HG02798 (cell line): ENCODE results near the gene RHOU.
"Not testable (repeated sequence)": the region's sequence is repeated elsewhere in the genome, so short reads cannot be mapped to it uniquely, and the experiment has no call there.

Experiments used
- ATAC-seq: cut with Tn5 transposase; IDR thresholded peaks from one replicate; pipeline ENCODE4 v1.9.1; 2021; ENCODE audit warnings: mild to moderate bottlenecking; ENCODE audit not compliant: unreplicated experiment, poor library complexity

Gene RHOU

DNA sequence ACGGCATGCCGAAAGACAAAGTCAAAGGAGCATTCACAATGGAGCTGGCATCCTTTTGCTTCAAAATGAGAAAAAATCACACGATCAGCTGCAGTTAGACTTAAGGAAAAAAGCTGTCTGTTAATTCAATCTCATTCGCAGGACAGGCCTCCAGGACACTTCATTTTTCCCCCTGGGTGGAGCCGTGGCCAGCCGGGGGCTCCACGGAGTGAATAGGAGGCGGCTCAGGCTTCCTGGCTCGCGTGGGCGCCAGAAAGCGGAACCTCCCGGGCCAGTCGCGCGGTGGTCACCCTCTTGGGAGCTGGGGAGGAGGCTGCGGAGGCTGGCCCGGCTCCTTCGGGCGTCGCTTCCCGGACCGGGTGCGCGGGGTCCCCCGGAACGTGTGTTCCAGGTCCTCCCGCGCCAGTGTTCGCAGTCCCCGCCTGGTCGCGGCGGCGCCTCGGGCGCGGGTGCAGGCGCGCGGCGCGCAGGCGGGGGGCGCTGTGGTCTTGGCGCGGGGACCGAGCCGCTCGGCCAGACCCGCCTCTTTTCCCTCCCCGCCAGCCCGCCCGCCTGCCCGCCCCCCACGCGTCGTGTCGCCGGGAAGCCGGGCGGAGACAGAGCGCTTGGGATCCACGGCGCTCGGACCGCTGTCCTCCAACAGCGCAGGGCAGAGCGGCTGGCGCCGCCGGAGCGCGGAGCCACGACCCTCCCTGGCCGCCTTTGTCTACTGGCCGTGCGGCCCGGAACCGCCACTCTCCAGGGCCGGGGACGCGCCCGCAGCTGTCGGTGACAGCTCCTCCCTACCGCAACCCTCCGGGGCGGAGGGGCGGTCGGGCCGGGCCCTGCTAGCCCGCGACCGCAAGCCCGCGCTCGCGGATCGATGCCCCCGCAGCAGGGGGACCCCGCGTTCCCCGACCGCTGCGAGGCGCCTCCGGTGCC is at the start of gene RHOU:
Gene RHOU (plus strand): TSS at position 599 of the 921 bp plus-strand sequence. CDS start 264 bp downstream, at position 863.
- peak; percentile 59 for ATAC-seq

DNA sequence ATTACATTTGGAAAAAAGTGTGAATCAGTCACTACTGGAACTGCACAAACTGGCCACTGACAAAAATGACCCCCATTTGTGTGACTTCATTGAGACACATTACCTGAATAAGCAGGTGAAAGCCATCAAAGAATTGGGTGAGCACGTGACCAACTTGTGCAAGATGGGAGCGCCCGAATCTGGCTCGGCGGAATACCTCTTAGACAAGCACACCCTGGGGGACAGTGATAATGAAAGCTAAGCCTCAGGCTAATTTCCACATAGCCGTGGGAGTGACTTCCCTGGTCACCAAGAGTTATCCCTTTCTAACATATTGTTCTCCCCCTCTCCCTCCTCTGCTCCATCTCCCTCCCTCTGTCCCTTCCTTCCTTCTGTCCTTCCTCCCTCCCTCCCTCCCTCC is 47.7 kb upstream of the RHOU start:
- no peak for ATAC-seq

DNA sequence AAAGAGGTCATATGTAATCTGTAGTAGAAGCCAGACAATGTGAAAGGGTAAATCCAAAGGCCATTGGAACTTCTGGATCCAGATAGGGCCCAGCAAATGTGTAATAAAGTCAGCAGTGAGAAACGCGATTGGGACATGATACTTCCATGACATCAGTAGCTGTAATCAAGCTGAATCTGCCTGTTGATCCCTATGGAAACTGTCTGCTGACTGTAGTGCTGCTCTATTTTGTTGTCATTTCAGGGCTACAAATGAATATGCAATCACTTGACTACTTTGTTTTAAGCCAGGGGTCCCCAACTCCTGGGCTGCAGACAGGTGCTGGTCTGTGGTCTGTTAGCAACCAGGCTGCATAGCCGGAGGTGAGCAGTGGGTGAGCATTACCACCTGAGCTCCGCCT is 46.0 kb upstream of the RHOU start:
- ATAC-seq, result no peak

DNA sequence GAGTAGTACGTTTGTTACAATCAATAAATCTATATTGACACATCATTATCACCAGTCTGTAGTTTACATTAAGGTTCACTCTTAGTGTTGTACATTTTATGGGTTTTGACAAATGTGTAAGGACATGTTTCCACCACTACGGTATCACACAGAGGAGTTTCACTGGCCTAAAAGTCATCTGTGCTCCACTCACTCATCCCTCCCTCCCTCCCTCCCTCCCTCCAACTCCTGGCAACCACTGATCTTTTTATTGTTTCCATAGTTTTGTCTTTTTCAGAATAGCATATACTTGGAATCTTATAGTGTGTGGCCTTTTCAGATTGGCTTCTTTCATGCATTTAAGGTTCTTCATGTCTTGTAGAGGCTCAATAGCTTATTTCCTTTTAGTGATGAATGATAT is 44.1 kb upstream of the RHOU start:
- no peak for ATAC-seq

DNA sequence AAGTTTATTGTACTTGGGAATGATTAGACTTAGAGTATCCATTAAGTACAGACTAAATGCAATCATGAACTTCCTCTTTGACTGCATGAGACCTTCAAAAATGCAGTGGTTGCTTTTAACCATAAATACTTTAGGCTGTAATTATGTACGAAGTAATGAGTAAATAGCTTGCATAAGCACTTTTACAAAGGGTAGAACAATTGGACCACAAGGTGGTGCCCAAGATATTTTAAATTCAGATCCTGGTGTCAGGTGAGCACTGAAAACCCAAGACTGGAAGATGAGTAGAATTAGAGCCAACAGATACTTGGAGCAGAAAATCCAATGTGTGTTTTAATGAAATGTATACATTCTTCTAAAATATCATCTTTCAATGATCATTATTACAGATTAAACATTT is 43.4 kb upstream of the RHOU start:
- ATAC-seq, result no peak

DNA sequence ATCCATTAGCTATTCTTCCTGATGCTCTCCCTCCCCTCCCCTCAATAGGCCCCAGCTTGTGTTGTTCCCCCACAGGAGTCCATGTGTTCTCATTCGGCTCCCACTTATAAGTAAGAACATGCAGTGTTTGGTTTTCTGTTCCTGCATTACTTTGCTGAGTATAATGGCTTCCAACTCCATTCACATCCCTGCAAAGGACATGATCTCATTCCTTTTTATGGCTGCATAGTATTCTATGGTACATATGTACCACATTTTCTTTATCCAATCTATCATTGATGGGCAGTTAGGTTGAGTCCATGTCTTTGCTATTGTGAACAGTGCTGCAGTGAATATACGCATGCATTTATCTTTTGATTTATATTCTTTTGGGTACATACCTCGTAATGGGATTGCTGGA is 40.8 kb upstream of the RHOU start:
- not testable (repeated sequence) for ATAC-seq

DNA sequence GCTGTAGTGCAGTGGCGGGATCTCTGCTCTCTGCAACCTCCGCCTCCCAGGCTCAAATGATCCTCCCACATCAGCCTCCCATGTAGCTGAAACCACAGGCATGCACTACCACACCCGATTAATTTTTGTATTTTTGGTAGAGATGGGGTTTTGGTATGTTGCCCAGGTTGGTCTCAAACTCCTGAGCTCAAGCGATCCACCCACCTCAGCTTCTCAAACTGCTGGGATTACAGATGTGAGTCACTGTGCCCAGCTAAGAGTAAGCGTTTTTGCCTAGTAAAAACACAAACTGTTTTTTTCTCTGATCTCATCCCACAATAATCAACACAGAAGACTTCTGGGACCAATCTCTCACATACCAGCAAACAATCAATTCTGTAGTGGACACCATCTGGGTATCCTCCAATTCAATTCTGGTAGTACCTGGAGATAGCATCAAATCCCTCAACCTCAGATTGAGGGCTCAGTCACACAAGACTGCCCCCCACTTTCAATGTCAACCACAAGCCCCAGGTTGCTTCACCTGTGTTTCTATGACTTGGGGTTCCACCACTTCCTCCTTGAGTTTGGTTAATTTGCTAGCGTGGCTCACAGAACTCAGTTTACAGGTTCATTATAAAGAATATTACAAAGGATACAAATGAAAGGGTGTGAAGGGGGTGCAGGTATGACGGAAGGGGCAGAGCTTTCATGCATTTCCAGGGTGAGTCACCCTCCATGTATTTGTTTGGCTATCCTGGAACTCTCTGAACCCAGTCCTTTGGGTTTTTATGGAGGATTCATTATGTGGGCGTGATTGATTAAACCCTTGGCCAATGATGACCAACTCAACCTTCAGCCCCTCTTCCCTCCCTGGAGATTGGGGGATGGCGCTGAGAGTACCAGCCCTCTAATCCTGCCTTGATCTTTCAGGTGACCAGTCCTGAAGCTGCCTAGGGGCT is 40.0 kb upstream of the RHOU start:
- ATAC-seq, result no peak

DNA sequence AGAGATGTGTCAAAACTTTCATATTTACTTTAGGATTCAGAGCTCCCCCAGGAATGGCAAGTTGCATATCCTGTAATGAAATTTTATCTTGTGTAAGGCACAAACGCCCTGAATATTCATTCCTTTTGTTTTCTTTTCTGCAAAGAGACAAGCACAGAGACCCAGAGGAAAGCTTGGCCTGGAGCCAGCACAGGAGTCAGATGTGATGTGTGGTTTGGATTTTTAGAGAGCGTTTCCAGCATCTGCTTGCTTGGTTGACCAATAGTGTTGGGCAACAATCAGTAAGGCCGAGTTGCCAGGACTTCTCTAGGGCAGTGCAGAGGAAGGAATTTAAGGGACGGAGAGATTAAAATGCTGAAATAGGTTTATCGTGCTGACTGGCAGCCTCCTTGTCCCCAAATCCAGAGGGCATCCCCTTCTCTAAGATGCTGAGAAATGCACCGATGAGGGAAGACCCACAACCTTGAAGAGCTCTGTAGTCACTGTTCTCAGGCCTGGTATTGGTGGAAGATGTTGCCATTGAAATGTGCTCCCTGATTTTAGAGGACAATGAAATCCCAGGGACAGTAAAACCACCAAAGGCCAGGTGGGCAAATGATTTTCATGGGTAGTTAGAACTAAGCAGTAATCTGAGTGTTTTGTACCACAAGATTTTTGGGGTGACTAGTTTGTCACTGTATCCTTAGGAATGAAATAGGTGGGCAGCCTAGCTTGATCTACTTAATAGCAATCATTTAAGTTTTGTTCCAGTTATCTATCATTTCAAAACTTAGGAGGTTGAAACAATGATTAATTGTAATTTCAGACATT is 37.9 kb upstream of the RHOU start:
- no peak for ATAC-seq

DNA sequence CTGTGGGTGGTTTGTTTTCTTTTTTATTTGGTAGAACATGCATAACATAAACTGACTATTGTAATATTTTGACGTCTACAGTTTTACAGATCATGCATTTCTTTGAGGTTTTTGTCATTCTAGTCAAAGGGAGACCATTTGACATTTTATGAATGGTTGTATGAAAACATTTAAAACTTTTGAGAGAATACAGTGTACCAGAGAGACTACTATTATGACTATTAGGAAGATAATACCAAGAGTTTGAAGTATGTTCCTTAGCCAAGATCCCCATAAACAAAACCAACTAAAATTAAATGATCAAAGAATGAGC is 37.3 kb upstream of the RHOU start:
- ATAC-seq, result no peak

DNA sequence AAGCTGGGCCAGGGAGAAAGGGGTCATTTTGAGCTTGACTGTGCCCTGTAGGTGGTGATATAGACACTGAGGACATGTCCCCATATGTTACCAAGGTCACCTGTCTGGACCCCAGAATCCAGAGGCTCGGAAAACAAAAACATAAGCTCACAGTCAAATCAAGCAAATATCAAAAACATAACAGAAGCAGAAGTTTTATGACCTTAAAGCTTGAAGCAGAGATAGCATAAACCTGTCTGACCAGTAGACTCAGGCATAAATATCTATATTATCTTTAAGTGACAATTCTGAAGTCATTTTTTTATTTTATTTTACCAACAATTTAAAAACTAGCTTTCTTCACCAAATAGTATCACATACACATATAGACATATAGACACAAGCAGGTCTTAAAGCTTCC is 32.8 kb upstream of the RHOU start:
- no peak for ATAC-seq

DNA sequence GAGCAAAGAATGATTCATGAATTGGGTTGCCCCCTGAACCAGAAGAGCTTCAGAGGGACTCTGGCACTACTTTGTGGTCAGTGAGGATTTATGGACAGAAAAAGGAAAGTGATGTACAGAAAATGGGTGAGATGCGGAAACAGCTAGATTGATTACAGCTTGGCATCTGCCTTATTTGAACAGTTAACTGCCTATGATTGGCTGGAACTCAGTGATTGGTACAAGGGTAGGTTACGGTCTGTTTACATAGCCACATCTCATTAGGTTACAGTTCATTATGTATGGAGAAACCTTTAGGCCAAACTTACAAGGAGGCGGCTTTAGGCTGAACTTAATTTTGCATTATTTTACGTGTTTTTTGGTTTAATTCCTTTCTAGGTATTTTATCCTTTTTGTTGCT is 29.0 kb upstream of the RHOU start:
- no peak for ATAC-seq

DNA sequence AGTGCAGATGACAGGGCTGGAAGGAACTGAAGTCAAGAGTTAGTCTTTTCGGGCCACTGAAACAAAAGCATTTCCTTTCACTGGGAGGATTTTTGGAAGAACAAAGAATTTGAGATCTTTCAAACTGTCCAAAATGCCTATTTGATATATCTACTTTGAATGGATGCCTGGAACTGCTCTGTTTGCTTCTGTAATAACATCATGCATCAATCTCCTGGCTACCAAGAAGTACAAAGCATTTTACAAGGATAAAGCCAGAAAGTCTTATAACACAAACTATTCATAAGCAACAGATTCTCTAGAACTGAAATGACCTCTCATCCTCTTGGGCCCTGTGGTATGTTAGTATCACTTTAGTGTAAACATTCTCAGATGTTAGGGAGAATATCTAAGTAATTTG is 18.2 kb upstream of the RHOU start:
- ATAC-seq, result no peak

DNA sequence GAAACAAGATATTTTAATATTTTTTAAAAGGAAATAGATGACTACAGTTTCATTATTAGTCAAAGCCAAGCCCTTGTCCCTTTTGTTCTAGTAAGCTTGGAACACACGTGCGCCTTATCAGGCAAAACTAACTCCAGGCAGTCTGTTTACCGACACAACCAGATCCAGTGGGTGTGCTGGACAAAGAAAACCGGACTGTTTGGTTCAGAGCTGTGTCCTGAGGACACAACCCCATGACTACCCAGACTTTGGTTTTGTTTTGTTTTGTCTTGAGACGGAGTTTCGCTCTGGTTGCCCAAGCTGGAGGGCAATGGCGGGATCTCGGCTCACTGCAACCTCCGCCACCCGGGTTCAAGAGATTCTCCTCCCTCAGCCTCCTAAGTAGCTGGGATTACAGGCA is 13.9 kb upstream of the RHOU start:
- no peak for ATAC-seq

DNA sequence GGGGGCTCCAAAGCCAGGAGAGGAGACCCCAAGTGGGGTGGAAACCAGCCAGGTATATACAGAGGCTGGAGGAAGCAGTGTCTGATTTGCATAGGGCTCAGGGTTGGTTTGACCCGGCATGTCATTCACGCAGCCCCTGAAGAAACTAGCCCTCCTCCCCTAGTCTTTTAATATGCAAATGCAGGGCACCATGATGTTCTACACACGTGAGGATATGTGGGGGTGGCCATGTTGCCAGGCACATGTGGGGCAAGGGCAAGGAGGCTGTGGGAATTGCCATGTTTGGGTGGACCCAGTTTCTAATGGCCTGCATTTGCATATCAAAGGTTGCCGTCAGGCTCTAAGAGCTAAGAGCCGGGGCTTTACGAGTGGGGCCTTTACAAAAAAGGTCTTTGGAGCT is 12.0 kb upstream of the RHOU start:
- ATAC-seq, result no peak

DNA sequence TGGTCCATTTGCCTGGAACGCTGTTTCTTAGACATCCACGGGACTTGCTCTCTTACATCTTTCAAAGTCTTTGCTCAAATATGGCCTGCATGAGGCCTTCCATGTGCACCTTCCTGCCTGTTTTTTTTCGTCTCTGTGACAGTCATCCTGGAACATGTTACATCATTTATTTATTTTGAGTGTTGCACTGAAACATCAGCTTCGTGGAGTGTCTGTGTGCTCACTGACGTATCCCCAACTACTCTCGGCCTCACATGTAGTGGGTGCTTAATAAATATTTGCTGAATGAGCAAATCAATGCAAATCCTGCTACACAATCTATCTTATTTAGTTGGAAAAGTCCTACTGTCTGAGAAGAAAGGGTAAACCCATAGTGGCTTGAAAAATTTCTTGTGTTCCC is 11.4 kb upstream of the RHOU start:
- ATAC-seq, result no peak

DNA sequence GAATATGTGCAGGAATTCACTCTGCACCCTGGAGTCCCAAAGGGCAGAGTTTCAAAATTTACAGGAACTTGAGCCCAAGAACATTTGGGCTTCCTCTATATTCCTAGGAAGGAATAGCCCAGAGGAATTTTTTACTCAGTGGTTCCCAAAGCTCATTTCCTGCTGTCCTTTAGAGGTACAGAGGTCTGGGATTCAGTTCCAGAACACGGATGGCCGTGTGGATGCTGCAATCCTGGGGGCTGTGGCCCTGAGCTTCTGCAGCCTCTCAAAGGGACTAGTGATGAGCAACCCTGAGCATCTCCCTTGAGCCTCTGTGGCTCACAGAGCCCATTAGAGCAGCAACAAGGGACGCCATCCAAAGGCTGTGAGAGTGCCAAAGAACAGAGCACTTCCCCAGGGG is 10.1 kb upstream of the RHOU start:
- ATAC-seq, result no peak

DNA sequence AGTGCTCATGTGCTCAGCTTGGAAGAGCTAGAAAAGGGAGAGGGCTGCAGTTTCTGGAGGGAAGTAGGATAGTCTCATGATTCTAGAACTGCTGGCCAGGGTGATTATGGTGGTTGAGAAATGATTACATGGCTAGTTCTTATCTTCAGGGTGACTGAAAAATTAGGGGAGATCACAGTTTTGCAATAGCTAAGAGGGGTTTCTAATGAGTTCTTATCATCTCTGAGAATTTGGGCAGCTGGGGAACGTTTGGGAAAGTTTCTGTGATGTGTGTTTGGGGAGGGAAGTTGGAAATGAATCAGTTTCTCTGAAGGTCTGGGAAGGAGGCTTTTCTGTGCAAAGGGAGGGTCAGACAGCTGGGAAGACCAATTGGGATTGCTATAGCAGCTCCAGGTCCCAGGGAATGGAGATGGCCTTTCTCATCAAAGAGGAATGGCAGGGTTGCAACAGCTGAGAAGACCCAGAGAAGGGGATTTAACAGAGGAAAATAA is 7.6 kb upstream of the RHOU start:
- no peak for ATAC-seq

DNA sequence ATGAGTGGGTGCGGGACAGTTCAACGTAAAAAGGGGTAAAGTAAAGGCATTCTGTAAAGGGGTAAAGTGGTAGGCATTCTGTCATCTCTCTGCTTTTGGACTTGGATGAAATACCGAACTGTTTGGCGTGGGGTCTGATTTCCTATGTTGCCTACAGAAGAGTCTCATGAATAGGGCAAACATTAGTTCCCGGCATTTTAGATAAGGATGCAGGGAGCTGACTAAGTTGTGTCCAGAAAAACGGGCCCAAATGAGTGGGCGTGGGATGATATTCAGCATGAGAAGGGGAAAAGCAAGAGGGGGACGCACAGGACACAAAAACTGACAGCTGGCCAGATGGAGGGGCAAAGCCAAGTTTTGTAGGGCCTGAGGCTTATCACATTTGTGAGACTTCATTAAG is 2.9 kb upstream of the RHOU start:
- ATAC-seq, result no peak

DNA sequence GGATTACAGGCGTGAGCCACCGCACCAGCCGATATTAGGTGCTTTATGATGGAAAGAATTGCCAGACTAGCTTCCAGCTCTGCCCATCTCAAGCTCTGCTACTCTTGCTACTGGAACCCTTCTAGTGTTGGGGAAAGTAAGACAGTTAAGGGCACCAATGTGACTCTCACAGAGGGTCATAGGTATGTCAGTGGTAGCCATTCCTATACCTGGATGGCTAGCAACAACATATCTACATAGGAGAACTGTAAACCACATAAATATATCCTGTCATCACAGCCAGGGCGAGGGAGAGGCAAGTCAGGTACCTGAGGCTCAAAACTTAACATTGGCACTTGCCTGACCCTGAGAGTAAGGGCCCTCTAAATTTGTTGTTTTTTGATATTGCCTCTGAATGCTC is 1.7 kb upstream of the RHOU start:
- ATAC-seq, result no peak

DNA sequence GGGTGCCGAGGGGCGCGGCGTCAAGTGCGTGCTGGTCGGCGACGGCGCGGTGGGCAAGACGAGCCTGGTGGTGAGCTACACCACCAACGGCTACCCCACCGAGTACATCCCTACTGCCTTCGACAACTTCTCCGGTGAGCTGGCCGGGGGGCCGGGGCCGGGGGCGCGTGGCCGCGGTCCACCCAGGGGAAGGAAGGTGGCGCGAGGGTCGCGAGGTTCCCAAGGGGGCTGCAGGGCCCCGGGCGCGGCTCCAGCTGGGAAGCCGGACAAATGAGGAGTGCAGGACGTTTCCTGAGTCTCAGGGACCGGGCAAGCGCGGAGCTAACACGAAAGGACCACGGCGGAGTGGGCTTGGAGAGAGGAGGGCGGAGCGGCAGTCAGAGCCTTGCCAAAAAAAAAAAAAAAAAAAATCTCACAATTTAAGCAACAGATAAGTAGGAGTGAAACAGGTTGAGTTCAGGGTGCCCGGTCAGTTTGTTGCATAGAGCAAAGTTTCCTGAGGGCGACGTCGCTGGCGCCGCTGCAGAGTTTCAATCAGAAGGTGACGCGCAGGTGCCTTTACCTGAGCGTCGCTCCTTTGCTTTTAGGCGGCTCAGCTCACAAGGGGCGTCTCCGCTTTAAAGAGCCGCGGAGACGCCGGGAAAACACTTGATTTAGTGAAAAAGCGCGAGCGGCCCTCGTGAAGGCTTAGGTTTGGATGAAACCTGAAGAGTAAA is 750 bp downstream of the RHOU start:
- no peak for ATAC-seq
